ENCODE data around the gene ADCYAP1.

DNA sequence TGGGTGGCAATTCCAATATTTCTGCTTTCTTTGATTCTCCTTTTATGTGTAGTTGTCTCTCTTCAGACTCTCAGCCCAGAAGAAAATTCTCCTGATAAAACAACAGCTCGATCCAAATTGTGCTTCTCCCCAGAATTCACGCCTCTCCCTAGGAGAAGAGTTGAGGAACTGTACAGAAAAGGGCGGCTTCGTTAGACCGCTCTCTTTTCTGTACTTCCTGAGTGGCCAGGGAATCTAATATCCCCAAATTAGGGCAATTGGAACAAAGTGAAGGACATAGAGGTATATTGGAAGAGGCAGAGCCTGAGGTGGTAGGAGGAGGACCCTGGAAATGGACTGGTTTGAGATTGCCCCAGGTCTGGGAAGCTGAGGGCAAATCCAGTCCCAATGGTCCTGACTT lies 5.6 kb downstream of the ADCYAP1 start:
- TF ChIP-seq, protein P1, sequence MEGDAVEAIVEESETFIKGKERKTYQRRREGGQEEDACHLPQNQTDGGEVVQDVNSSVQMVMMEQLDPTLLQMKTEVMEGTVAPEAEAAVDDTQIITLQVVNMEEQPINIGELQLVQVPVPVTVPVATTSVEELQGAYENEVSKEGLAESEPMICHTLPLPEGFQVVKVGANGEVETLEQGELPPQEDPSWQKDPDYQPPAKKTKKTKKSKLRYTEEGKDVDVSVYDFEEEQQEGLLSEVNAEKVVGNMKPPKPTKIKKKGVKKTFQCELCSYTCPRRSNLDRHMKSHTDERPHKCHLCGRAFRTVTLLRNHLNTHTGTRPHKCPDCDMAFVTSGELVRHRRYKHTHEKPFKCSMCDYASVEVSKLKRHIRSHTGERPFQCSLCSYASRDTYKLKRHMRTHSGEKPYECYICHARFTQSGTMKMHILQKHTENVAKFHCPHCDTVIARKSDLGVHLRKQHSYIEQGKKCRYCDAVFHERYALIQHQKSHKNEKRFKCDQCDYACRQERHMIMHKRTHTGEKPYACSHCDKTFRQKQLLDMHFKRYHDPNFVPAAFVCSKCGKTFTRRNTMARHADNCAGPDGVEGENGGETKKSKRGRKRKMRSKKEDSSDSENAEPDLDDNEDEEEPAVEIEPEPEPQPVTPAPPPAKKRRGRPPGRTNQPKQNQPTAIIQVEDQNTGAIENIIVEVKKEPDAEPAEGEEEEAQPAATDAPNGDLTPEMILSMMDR (IDR thresholded peaks at IDR 0.05): no peak
- TF ChIP-seq POLR2A (IDR thresholded peaks at IDR 0.05): no peak
